Neuronal stem cell (in vitro differentiated cells): Measurements from ENCODE around the gene KLF5. TPM values are rescaled to one million over a fixed set of nuclear protein-coding genes. Genes with fewer than 3 reads are reported as not detected.
A peak's percentile ranks its signal among the peaks of the same experiment; 100 is the strongest.

Source experiments
- DNase-seq: peaks from one replicate; pipeline ENCODE4 v3.0.0-alpha.2; 2013; ENCODE audit warnings: low spot score
- H2AFZ ChIP-seq: one replicate; pipeline ENCODE4 v1.6.1; 2013; ENCODE audit warnings: mild to moderate bottlenecking, low read length, inconsistent platforms
- H2AK5ac ChIP-seq: 2 replicates; pipeline ENCODE4 v1.6.1; 2013; ENCODE audit warnings: low read depth, mild to moderate bottlenecking, inconsistent platforms, low read length, moderate library complexity, mixed read lengths
- H2BK120ac ChIP-seq: 2 replicates; pipeline ENCODE4 v1.6.1; 2013; ENCODE audit warnings: low read depth, mild to moderate bottlenecking, inconsistent platforms, low read length, moderate library complexity, mixed read lengths
- H2BK12ac ChIP-seq: one replicate; pipeline ENCODE4 v1.6.1; 2013; ENCODE audit warnings: low read length, inconsistent platforms
- H2BK15ac ChIP-seq: 2 replicates; pipeline ENCODE4 v1.6.1; 2013; ENCODE audit warnings: mild to moderate bottlenecking, low read length, inconsistent platforms, mixed read lengths
- H2BK5ac ChIP-seq: one replicate; pipeline ENCODE4 v1.6.1; 2013; ENCODE audit warnings: inconsistent platforms, mild to moderate bottlenecking, low read length, moderate library complexity
- H3K14ac ChIP-seq: one replicate; pipeline ENCODE4 v1.6.1; 2013; ENCODE audit warnings: low read length, inconsistent platforms
- H3K18ac ChIP-seq: 2 replicates; pipeline ENCODE4 v1.6.1; 2013; ENCODE audit warnings: low read length, inconsistent platforms
- H3K23ac ChIP-seq: 2 replicates; pipeline ENCODE4 v1.6.1; 2013; ENCODE audit warnings: low read depth, mild to moderate bottlenecking, mixed read lengths, low read length, inconsistent platforms; ENCODE audit not compliant: poor library complexity
- H3K27ac ChIP-seq: replicated peaks from 3 replicates; pipeline ENCODE4 v1.5.1; 2013; ENCODE audit warnings: low read length, inconsistent platforms
- H3K27me3 ChIP-seq, 3 experiments: 2 replicates each; pipeline ENCODE4 v1.6.1; 2013; ENCODE audit warnings: low read length in 3 of 3, mild to moderate bottlenecking in 2 of 3, inconsistent platforms in 1 of 3, low read depth in 1 of 3, mixed read lengths in 1 of 3, moderate library complexity in 1 of 3; ENCODE audit not compliant: control insufficient read depth in 3 of 3, insufficient read depth in 3 of 3
- H3K36me3 ChIP-seq, 2 donors: replicated peaks in 1 of 2; 2 replicates each; pipeline ENCODE4 v1.6.1; 2013; ENCODE audit warnings: low read length in 2 of 2; ENCODE audit not compliant: control insufficient read depth in 2 of 2, insufficient read depth in 2 of 2
- H3K4ac ChIP-seq: 2 replicates; pipeline ENCODE4 v1.6.1; 2013; ENCODE audit warnings: inconsistent platforms, mild to moderate bottlenecking, low read length, moderate library complexity
- H3K4me1 ChIP-seq, 2 donors: 1 replicate in 1 of 2; 2 replicates in 1 of 2; pipeline ENCODE4 v1.6.1; 2013; ENCODE audit warnings: low read length in 2 of 2, low read depth in 1 of 2; ENCODE audit not compliant: control insufficient read depth in 2 of 2, insufficient read depth in 1 of 2
- H3K4me2 ChIP-seq: one replicate; pipeline ENCODE4 v1.6.1; 2013; ENCODE audit warnings: mild to moderate bottlenecking, low read length, inconsistent platforms; ENCODE audit not compliant: insufficient read depth, poor library complexity, severe bottlenecking
- H3K4me3 ChIP-seq, 2 donors: 2 replicates each; pipeline ENCODE4 v1.5.1; 2013; ENCODE audit warnings: low read length in 2 of 2, mild to moderate bottlenecking in 2 of 2, inconsistent platforms in 1 of 2, moderate library complexity in 1 of 2
- H3K79me1 ChIP-seq: one replicate; pipeline ENCODE4 v1.6.1; 2013; ENCODE audit warnings: low read depth, mild to moderate bottlenecking, inconsistent platforms, low read length, moderate library complexity
- H3K9ac ChIP-seq: one replicate; pipeline ENCODE4 v1.6.1; 2013; ENCODE audit warnings: mild to moderate bottlenecking, low read depth, low read length, inconsistent platforms; ENCODE audit not compliant: poor library complexity
- H3K9me3 ChIP-seq, 2 donors: replicated peaks in 1 of 2; 2 replicates each; pipeline versions ENCODE3 to v1.6.1; 2013; ENCODE audit warnings: low read length in 2 of 2, mild to moderate bottlenecking in 2 of 2, inconsistent platforms in 1 of 2, low read depth in 1 of 2, mixed read lengths in 1 of 2, moderate library complexity in 1 of 2; ENCODE audit not compliant: control insufficient read depth in 2 of 2, insufficient read depth in 1 of 2
- H4K8ac ChIP-seq: one replicate; pipeline ENCODE4 v1.6.1; 2013; ENCODE audit warnings: low read depth, mild to moderate bottlenecking, inconsistent platforms, low read length, moderate library complexity
- H4K91ac ChIP-seq: one replicate; pipeline ENCODE4 v1.6.1; 2013; ENCODE audit warnings: low read length, low read depth, mild to moderate bottlenecking, inconsistent platforms; ENCODE audit not compliant: poor library complexity
- WGBS, 2 donors: extraction: QIAGEN DNeasy Blood & Tissue Kit; methylation state at CpG; one replicate each; pipeline ENCODE4 v1.1.7; 2013; ENCODE audit warnings: missing lambda C conversion rate in 2 of 2, mixed read lengths in 1 of 2; ENCODE audit not compliant: insufficient read length in 2 of 2, insufficient replicate concordance in 1 of 2; ENCODE audit errors: extremely low coverage in 2 of 2; 5-methylcytosine and 5-hydroxymethylcytosine counted together
- polyA plus RNA-seq, 2 experiments: library from polyadenylated mRNA; stranded (reverse); fragments of 200-250 nt; gene quantifications; one replicate each; pipeline ENCODE4 v1.2.3, GENCODE V29; 2013

KLF5 gene
- polyA plus RNA-seq (2013, experiment 1 of 2) = 1.1 TPM
- 1.3 TPM for polyA plus RNA-seq (2013, experiment 2 of 2)

DNA sequence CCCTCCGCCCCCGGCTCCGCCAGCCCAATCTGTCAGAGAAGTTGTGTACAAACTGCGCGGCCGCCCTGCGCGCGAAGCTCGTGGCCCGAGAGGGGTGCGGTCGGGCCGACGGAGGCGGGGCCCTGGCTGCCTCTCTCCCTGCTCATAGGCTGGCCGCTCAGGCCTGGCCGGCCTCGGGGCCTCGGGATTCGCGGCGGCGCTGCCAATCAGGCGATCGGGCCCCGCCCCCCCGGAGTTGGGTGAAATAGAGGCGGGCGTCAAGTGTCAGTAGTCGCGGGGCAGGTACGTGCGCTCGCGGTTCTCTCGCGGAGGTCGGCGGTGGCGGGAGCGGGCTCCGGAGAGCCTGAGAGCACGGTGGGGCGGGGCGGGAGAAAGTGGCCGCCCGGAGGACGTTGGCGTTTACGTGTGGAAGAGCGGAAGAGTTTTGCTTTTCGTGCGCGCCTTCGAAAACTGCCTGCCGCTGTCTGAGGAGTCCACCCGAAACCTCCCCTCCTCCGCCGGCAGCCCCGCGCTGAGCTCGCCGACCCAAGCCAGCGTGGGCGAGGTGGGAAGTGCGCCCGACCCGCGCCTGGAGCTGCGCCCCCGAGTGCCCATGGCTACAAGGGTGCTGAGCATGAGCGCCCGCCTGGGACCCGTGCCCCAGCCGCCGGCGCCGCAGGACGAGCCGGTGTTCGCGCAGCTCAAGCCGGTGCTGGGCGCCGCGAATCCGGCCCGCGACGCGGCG lies at the start of gene KLF5:
TSS of gene KLF5 (plus strand) at position 270 of the 724 bp plus-strand sequence. CDS start at position 593, 323 bp downstream.
- Histone ChIP-seq H2BK120ac (no peak within 1 kb of the TSS), H3K9me3 (no peaks in the 10 kb centered on the region), H3K79me1 (no peaks in the 10 kb centered on the region), H3K4ac (no peak within 1 kb of the TSS), H3K36me3 (no peaks in the 10 kb centered on the region), H3K27me3 (peaks cover 0 to 43% (median 30%) of the 10 kb centered on the region in 3 experiments), H3K4me3 (peak within 1 kb of the TSS; percentile 60 to 87), H2BK15ac (peak within 1 kb of the TSS; percentile 18), H4K91ac (no peak within 1 kb of the TSS), H3K18ac (peak within 1 kb of the TSS; percentile 78), H3K23ac (no peak within 1 kb of the TSS), H3K4me2 (peak within 1 kb of the TSS; percentile 94), H2BK12ac (no peak within 1 kb of the TSS), H3K9ac (peak within 1 kb of the TSS; percentile 79), H2AFZ (peak within 1 kb of the TSS; percentile 97), H3K27ac (no peak within 1 kb of the TSS), H3K14ac (no peak within 1 kb of the TSS), H2AK5ac (no peak within 1 kb of the TSS), H4K8ac (no peak within 1 kb of the TSS), H3K4me1 (peaks cover 5% of the 10 kb centered on the region in 2 donors), H2BK5ac (no peak within 1 kb of the TSS)
- WGBS, 2 donors = no CpG with 5 or more reads among the region's 93 CpGs
- DNase-seq = peak; percentile 94

DNA sequence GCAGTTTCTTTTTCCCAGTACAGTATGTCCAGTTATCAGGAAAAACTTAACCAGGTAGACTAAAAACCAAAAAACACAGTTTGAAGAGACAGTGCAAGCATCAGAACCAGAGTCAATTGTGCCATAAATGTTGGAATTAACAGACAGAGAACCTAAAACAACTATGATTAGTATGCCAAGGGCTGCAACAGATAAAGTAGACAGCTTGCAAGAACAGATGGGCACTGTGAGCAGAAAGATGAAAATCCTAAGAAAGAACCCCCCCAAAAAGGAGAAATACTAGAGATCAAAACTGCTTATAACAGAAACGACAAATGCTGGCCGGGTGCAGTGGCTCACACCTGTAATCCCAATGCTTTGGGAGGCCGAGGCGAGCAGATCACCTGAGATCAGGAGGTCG lies 47.1 kb upstream of the KLF5 start:
- H3K27me3 ChIP-seq = no peaks in the 10 kb centered on the region
- no peak overlapping the region for H4K91ac ChIP-seq
- H2BK12ac ChIP-seq = no peak overlapping the region
- DNase-seq = no peak
- no peak overlapping the region for H2BK120ac ChIP-seq
- no peak overlapping the region for H3K4ac ChIP-seq
- H3K36me3 ChIP-seq = peaks cover 0 to 35% of the 10 kb centered on the region in 2 donors
- no peaks in the 10 kb centered on the region for H3K9me3 ChIP-seq
- no peak overlapping the region for H3K9ac ChIP-seq
- no peaks in the 10 kb centered on the region for H3K79me1 ChIP-seq
- no peaks in the 10 kb centered on the region for H3K4me1 ChIP-seq
- H2BK5ac ChIP-seq = no peak overlapping the region
- H2BK15ac ChIP-seq = no peak overlapping the region
- H3K23ac ChIP-seq = no peak overlapping the region
- no peak overlapping the region for H4K8ac ChIP-seq
- H3K27ac ChIP-seq = no peak overlapping the region
- no peak overlapping the region for H2AFZ ChIP-seq
- H3K4me3 ChIP-seq = no peak overlapping the region
- no CpG with 5 or more reads among the region's 5 CpGs for WGBS, 2 donors
- no peak overlapping the region for H3K14ac ChIP-seq
- no peak overlapping the region for H3K18ac ChIP-seq
- H3K4me2 ChIP-seq = no peak overlapping the region
- H2AK5ac ChIP-seq = no peak overlapping the region

DNA sequence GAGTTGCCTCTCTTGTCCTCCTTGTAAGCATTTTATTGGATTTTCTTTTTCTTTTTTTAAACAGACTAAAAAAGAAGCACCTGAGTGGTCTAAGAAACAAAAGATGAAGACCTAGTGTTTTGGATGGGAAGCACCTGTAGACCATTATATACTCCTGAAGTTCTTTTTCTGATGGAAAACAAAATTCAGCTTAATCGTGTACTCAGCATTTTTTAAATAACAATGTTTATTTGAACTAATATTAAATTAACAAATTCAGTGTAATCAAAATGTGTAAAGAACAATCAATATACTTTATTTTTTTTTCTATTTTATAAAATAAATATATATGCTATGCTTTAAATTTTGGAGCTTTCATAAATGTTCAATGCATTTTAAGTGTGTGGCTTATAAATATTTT lies 43.0 kb upstream of the KLF5 start:
- no peak overlapping the region for H2BK15ac ChIP-seq
- H3K27ac ChIP-seq = no peak overlapping the region
- H4K8ac ChIP-seq = no peak overlapping the region
- H3K4ac ChIP-seq = no peak overlapping the region
- H3K9ac ChIP-seq = no peak overlapping the region
- H3K18ac ChIP-seq = no peak overlapping the region
- no peak overlapping the region for H3K14ac ChIP-seq
- no peaks in the 10 kb centered on the region for H3K27me3 ChIP-seq
- H3K9me3 ChIP-seq = no peaks in the 10 kb centered on the region
- no peak for DNase-seq
- no peaks in the 10 kb centered on the region for H3K4me1 ChIP-seq
- H3K79me1 ChIP-seq = no peaks in the 10 kb centered on the region
- H2BK5ac ChIP-seq = no peak overlapping the region
- no CpG with 5 or more reads among the region's 1 CpG for WGBS, 2 donors
- H3K4me2 ChIP-seq = no peak overlapping the region
- H2BK120ac ChIP-seq = no peak overlapping the region
- no peak overlapping the region for H3K4me3 ChIP-seq
- H2AK5ac ChIP-seq = no peak overlapping the region
- H3K36me3 ChIP-seq = peaks cover 0 to 34% of the 10 kb centered on the region in 2 donors
- H4K91ac ChIP-seq = no peak overlapping the region
- no peak overlapping the region for H2BK12ac ChIP-seq
- H2AFZ ChIP-seq = no peak overlapping the region
- H3K23ac ChIP-seq = no peak overlapping the region

DNA sequence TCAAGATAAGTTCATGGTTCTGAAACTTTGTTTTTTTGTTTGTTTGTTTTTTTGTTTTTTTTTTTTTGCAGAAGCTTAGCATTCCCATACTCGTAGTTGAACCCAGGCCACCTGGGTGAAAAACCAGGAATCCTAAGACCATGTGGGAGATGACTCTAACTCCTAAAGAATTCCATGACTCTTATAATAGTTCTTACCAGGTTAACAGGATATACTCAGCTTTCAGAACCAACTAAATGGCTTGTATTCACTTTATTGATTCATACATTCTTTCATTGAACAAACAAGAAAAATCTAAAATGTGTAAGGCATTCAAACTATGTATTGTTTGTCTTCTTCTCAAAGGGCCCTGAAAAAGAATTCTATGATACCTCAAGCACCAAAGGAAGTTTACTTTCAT lies 40.5 kb upstream of the KLF5 start:
- Histone ChIP-seq H3K79me1 (no peaks in the 10 kb centered on the region), H3K23ac (no peak overlapping the region), H3K27me3 (no peaks in the 10 kb centered on the region), H3K36me3 (peaks cover 0 to 26% of the 10 kb centered on the region in 2 donors), H2BK12ac (no peak overlapping the region), H4K8ac (no peak overlapping the region), H3K14ac (no peak overlapping the region), H3K4me2 (no peak overlapping the region), H2BK120ac (no peak overlapping the region), H3K4me1 (no peaks in the 10 kb centered on the region), H3K27ac (no peak overlapping the region), H2BK15ac (no peak overlapping the region), H3K4me3 (no peak overlapping the region), H3K4ac (no peak overlapping the region), H2AFZ (no peak overlapping the region), H4K91ac (no peak overlapping the region), H3K18ac (no peak overlapping the region), H2BK5ac (no peak overlapping the region), H2AK5ac (no peak overlapping the region), H3K9me3 (no peaks in the 10 kb centered on the region), H3K9ac (no peak overlapping the region)
- DNase-seq = no peak
- WGBS, 2 donors = no CpG with 5 or more reads among the region's 1 CpG
